ENCODE data around the gene CLRN1. TPM values are rescaled to one million over a fixed set of nuclear protein-coding genes. Genes with fewer than 3 reads are reported as not detected.

The CLRN1 gene
- total RNA-seq, 1 donor from 2014 or later = not detected

DNA sequence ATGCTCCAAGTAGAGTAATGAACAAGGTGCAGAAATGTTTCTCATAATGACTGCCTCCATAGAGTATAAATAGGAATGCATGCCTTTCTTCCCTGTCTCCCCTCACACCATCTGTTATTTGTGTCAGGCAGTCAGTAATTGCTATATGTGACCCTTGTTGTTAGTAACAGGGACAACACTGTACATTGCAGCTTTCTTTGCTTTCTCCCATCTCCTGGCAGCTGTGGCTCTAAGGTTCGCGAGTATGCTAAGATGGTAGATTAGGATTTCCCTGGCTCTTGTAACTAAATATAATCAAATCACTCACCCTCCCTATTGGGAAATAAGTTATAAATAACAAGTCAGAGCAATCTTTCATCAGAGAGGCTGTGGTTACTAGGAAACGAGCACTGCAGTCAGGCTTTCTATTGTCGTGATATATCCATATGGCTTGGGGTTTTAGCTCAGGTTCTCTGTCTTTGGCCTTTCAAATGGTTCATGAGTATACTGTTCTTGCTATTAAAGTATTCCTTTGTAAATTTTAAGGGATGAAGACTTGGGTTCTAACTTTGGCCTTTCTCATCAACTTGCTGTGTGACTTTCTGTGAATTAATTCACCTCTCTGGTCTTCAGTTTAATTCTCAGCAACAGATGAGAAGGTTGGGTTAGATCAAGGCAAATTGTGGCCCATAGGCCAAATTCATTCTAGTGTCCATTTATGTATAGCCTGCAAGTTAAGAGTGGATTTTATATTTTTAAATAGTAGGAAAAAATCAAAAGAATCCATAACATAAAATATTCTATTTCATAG lies 59.2 kb downstream of the CLRN1 start:
- no peaks in the 10 kb centered on the region for H3K9me3 Mint-ChIP-seq
- H3K36me3 Mint-ChIP-seq = no peaks in the 10 kb centered on the region
- DNase-seq (ENCODE audit: low spot score in 2 of 2, unreplicated experiment in 2 of 2) = no peak
- no peak overlapping the region for H3K4me3 Mint-ChIP-seq
- no peaks in the 10 kb centered on the region for H3K4me1 Mint-ChIP-seq
- H3K27me3 Mint-ChIP-seq (ENCODE audit: low read depth) = peaks cover 27% of the 10 kb centered on the region
- no peak overlapping the region for H3K27ac Mint-ChIP-seq
- no peak for TF ChIP-seq CTCF (IDR thresholded peaks at IDR 0.05; ENCODE audit: unreplicated experiment)

DNA sequence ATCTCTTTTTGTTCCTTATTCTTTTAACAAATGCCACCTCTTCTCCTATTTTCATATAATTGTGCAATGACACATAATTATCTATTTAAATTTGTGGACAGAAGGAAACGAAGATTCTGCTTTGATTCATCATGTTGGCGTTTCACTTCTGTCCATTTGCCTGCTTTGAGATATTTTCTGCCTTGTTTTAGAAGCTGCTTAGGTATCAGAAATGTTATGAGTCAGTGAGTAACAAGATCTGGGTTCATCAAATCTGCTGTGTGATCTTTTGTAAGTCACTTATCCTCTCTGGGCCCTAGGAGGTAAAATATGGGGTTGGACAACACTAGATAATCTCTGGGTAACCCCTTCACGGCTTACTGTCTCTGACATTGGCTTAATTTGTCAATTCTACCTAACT lies 60.0 kb downstream of the CLRN1 start:
- H3K36me3 Mint-ChIP-seq = no peaks in the 10 kb centered on the region
- TF ChIP-seq CTCF (IDR thresholded peaks at IDR 0.05; ENCODE audit: unreplicated experiment) = no peak
- H3K9me3 Mint-ChIP-seq = peaks cover 3% of the 10 kb centered on the region
- H3K4me3 Mint-ChIP-seq = no peak overlapping the region
- H3K27me3 Mint-ChIP-seq (ENCODE audit: low read depth) = peaks cover 26% of the 10 kb centered on the region
- H3K4me1 Mint-ChIP-seq = no peaks in the 10 kb centered on the region
- DNase-seq (ENCODE audit: low spot score in 2 of 2, unreplicated experiment in 2 of 2) = no peak
- no peak overlapping the region for H3K27ac Mint-ChIP-seq

DNA sequence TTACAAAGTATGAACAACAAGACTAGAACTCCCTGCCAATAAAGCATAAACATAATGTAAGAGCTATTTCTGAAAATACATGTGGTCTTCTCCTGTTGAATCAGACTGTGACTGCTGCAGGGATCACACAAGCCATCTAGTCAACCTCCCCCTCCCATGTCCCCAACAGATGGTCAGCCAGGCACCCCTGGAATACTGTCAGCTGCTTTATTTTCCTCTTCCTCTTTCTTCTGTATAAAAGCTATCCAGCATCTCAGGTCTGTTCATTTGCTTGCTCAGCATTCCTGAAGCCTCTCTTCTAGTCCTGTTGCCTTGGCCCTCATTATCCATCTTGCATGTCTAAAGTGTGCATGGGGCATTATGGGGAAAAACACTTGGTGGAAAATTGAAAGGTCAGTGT lies 60.8 kb downstream of the CLRN1 start:
- Mint-ChIP-seq H3K27me3 (ENCODE audit: low read depth) (peaks cover 28% of the 10 kb centered on the region), H3K9me3 (peaks cover 7% of the 10 kb centered on the region), H3K27ac (no peak overlapping the region), H3K36me3 (no peaks in the 10 kb centered on the region), H3K4me3 (no peak overlapping the region), H3K4me1 (no peaks in the 10 kb centered on the region)
- no peak for DNase-seq (ENCODE audit: low spot score in 2 of 2, unreplicated experiment in 2 of 2)
- TF ChIP-seq CTCF (IDR thresholded peaks at IDR 0.05; ENCODE audit: unreplicated experiment) = no peak

- TF ChIP-seq CTCF (IDR thresholded peaks at IDR 0.05; ENCODE audit: unreplicated experiment) = no peak
- Mint-ChIP-seq H3K9me3 (peaks cover 7% of the 10 kb centered on the region), H3K36me3 (no peaks in the 10 kb centered on the region), H3K4me3 (no peak overlapping the region), H3K4me1 (peaks cover 17% of the 10 kb centered on the region), H3K27me3 (ENCODE audit: low read depth) (peaks cover 31% of the 10 kb centered on the region), H3K27ac (no peak overlapping the region)
- no peak for DNase-seq (ENCODE audit: low spot score in 2 of 2, unreplicated experiment in 2 of 2)
Observed at GRCh38 chr3:150906461-150906860, 66.1 kb downstream of the CLRN1 start.

- Mint-ChIP-seq H3K4me3 (no peak overlapping the region), H3K9me3 (peaks cover 7% of the 10 kb centered on the region), H3K27ac (no peak overlapping the region), H3K4me1 (peaks cover 17% of the 10 kb centered on the region), H3K36me3 (no peaks in the 10 kb centered on the region), H3K27me3 (ENCODE audit: low read depth) (peaks cover 27% of the 10 kb centered on the region)
- DNase-seq (ENCODE audit: low spot score in 2 of 2, unreplicated experiment in 2 of 2) = no peak
- TF ChIP-seq CTCF (IDR thresholded peaks at IDR 0.05; ENCODE audit: unreplicated experiment) = no peak
Observed at GRCh38 chr3:150905746-150906145, 66.8 kb downstream of the CLRN1 start.

All from mesothelial cell of epicardium (in vitro differentiated cells).